ENCODE data around the gene UBE2F.
"Not testable (repeated sequence)": the region's sequence is repeated elsewhere in the genome, so short reads cannot be mapped to it uniquely, and the experiment has no call there.

UBE2F gene

DNA sequence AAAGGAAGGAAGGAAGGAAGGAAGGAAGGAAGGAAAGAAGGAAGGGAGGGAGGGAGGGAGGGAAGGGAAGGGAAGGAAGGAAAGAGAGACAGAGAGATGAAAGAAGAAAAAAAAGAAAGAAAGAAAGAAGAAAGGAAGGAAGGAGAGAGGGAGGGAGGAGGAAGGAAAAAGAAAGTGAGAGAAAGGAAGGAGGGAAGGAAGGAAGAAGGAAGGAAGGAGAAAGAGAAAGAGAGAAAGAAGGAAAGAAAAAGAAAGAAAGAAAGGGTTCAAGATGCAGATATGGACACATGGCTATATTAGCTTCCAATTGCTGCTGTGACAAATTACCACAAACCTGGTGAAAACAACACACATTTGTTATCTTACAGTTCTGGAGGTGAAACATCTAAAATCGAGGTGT is 20.4 kb upstream of the UBE2F start:
- DNase-seq = no peak

DNA sequence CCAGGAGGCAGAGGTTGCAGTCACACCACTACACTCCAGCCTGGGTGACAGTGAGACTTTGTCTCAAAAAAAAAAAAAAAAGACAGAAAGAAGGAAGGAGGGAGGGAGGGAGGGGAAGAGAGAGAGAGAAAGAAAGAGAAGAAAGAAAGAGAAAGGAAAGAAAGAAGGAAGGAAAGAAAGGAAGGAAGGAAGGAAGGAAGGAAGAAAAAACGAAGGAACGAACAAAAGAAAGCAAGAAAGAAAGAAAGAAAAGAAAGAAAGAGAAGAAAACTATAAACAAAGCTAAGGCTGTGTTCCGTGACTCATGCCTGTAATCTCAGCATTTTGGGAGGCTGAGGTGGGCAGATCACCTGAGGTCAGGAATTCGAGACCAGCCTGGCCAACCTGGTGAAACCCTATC is 15.5 kb upstream of the UBE2F start:
- DNase-seq = not testable (repeated sequence)

DNA sequence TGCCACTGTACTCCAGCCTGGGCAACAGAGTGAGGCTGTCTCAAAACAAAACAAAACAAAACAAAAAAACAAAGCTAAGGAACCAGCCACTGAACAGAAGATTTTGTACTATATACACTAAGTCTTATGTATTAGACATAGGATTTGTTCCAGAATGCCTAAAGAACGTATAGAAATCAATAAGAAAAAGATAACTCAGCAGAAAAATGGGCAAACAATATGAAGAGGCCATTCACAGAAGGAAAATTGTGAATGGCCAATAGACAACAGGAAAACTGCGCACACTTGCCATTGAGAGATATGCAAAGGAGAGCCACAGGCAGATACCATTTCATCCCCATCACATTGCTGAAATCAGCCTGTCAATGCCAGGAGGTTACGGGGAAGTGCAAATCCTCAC is 14.9 kb upstream of the UBE2F start:
- DNase-seq = no peak

DNA sequence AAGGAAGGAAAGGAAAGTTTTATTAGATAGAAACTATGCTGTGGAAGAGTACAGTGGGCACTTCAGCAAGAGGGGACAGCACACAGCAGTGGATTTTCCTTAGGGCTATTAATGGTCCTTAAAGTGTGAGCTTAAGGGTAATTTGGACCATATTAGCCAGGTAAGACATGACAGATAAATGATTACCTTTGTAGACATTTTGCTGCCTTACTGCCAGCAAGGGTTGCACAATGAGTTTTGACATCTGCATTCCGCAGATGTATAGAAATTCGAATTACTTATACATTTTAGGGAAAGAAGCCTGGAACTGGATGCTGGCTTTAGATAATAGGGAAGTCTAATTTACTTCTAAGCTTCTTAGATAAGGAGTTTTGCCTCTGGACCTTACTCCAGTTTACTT is 14.0 kb upstream of the UBE2F start:
- DNase-seq = no peak

DNA sequence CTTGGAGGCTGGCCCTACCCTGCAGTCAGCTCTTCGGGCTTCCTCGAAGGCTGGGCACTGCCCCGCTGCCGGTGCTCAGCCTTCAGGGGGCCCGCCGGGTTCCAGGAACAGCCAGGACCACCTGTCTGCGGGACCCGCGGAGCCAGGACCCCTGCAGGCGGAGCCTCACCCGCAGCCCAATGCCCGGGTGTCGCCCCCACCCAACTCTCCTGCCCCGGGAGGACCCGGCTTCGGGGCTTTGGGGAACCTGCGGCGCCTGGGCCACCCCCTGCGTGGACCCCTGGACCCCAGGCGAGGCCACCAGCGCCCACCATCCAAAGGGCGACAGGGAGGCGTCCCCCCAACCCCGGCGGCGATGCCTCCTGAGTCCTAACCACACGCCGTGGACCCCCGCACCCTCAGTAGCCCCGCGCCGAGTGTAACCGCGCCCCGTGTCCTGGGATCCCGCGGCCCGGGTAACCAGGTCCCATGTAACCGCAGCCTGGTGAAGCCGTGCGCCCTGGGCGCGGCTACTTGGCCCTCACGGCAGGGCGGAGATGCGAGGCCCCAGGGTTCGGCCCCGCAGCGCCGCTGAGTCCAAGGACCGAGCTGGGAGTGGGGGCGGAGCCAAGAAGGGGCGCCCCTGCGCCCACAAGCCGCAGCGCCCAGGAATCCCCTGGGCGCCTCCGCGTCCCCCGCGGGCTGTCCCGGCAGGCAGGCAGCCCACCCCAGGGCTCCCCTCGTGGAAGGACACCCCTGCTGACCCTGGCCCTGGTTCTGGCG is 11.0 kb upstream of the UBE2F start:
- no peak for DNase-seq

DNA sequence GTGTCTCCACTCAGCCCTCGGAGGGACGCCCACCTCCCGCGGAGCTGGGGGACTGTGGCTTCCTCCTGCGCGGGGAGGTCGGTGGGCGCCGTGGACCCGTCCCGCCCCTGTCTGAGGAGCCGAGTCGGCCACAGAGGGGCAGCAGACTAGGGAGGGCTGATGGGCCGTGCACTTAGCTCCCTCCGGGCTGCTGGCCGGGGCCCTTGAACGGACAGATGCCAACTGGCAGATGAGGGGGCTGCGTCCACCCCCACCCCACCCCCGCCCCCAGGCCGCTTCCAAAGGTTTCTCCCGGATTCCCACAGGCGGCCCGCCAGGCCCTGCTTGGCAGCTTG is 10.4 kb upstream of the UBE2F start:
- DNase-seq = no peak

DNA sequence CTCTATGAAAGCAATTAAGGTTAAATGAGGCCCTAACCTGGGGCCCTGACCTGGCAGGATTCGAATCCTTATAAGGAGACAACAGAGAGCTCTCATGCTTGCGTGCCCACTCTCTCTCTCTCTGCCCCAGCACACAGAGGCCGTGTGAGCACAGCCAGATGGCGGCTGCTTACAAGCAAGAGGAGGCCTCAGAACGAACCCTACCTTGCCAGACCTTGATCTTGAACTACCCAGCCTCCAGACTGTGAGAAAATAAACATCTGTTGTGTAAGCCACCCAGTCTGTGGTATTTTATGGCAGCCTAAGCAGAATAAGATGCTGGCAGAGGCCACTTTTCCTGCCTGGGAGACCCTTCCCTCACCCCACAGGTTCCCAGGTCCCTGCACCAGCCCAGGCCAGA is 5.2 kb upstream of the UBE2F start:
- no peak for DNase-seq

DNA sequence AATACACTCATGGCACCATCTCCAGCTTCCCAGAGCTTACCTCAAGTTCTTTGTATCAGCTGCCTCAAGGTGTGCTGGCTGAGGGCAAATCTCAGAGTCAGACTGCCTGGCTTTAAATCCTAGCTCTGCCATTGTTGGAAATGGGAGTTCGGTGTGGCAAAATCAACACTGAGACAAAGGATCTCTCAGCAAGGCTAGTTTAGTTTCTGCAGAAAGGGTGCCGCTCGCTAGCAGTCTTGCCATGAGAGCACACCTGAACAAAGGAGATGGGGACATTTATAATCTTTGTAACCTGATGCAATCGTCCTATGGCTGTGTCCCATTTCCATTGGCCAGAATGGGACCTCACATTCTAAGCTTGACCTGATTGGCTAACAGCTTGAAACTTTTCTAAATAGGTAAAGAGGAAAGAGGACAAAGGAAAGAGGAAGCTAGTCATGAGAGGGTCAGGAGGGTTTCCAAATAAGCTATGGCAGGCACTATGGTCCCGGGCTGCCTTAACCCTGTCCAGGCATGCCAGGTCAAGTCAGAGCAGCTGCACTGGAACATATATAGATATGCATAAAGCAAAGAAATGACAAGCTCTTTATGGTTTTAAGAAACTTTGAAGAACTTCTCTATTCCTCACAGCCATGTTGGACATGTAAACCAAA is 4.3 kb upstream of the UBE2F start:
- no peak for DNase-seq

DNA sequence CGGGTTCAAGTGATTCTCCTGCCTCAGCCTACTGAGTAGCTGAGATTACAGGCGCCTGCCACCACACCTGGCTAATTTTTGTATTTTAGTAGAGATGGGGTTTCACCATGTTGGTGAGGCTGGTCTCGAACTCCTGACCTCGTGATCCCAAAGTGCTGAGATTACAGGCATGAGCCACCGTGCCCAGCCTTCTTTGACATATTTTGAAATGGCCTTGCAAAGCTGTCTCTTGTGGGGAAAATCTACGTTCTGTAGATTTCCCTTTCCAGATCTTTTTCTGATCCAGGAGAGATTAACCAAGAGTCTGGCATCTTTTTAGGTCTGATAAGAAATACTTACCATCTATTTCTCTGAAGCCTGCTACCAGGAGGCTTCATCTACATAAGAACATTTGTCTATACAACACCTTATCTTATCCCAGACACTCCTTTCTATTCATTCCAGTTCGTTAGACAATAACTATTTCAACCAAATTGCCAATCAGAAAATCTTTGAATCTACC is 3.3 kb upstream of the UBE2F start:
- not testable (repeated sequence) for DNase-seq

DNA sequence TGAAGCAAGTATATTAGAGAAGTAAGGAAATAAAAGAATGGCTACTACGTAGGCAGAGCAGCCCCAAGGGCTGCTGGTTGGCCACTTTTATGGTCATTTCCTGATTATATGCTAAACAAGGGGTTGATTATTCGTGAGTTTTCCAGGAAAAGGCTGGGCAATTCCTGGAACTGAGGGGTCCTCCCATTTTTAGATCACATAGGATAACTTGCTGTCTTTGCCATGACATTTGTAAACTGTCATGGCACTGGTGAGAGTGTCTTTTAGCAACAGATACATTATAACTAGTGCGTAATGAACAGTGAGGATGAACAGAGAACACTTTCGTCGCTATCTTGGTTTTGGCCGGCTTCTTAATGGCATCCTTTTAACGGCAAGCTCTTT is 2.6 kb upstream of the UBE2F start:
- no peak for DNase-seq

DNA sequence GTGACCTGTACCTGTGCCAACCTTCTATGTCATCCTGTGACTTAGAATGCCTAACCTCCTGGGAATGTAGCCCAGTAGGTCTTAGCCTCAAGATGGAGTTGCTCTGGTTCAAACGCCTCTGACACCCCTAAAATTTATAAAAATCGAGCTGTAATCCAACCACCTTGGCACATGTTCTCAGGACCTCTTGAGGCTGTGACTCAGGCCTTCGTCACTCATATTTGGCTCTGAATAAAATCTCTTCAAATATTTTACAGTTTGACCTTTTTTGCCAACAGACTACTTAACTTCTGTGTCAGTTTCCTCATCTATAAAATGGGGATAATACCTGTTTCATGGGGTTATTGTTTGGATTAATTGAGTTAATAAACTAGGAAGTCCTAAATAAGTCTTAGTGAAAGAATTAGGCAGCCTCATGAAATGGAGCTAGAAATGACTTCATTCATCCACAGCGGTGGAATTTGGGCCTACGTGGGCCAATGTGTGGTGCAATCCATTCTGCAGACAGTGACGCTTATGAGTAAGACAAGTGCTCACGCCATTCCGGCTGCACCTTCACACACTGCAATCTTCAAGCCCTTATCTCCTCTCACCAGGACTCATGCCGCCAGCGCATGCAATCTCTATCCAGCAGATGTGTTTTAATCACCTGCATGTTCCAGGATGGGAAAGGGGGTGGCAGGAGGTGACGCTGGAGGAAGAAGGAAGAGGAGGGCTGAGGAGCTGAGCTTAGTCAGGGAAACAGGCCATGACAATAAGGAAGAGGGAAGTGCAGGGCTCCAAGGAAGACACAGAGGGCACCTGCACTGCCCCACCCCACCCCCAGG is 2.0 kb upstream of the UBE2F start:
- no peak for DNase-seq

DNA sequence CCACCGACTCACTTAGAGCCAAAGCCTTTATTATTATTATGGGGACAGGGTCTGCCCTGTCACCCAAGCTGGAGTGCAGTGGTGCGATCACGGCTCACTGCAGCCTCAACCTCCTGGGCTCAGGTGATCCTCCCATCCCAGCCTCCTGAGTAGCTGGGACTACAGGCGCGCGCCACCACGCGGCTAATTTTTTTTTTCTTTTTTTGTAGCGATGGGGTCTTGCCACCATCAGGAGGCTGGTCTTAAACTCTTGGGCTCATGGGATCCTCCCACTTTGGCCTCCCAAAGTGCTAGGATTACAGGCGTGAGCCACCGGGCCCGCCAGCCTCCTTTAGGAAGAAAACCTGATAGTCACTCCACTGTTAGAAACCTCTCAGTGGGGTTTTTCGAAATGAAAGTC is 970 bp upstream of the UBE2F start:
- not testable (repeated sequence) for DNase-seq

DNA sequence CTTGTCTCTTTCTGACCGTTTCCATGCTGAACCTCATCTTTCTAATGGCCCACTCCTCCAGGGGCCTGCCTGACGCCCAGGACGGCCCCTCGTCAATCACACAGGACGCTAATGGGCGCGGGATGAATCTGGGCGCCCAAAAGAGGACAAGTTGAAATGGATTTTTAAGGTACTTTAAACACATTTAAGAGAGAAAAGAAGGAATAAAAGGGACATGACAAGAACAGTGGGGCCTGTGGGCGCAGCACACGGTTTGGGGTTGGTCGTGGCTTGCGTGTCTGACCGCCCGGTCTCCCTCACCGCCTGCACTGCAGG is 607 bp upstream of the UBE2F start:
- no peak for DNase-seq

DNA sequence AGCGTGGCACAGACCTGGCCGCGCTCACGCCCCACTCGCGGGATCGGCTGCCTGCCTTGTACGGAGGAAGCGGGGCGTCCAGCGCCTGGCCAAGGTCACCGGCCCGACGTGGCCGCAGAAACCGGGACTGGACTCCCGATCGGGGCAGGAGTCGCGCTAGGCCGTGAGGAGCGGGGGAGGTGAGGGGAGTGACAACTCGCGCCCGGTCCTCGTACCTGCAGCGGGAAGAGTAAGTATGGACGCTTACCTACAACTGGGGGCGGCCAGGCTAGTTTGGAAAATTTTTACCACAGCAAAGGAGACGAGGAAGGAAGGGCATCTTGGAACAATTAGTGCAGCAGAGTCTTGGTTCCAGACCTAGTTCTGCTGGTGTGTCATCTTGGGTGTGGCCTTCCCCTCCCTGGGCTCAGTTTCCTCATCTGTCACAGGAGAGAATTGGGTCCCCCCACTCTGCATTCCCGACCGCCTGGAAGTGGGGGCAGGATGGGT is 693 bp downstream of the UBE2F start:
- DNase-seq = no peak

DNA sequence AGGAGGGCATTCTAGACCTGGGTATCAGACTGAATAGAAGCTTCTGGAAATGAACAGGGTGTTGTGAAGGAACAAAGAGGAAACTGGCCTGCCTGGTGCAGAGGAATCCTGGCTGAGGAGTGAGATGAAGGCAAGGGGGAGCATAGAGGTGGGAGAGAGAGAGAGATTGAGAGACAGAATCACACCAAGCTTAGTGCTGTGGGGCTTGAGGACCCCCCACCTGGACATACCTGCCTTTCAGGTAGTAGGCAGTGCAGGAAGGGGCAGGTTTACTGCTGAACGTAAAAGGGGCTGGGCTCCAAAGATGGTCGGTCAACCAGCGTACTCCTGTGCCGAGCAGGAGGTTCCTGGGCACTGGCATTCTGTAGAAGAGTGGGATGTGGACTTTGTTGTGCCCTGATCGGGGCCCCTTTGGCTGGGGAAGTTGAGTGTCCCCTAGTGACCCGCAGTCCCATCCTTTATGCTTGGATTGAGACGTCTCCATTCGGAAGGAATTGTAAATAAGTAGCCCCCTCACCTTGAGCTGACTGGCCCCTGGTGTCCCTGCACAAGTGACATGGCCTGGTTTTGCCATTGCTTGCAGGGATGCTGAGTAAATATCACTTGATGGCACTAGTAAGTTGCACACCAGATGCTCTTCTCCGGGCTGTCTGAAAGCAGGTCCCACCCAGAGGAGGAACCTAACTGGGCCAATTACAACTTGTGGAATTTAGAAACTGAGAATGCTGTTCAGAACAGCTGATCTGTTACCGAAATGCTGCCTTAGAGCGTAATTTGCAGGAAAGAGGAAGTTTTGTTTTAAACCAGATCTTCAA is 1.4 kb downstream of the UBE2F start:
- peak; percentile 65 to 70 for DNase-seq

DNA sequence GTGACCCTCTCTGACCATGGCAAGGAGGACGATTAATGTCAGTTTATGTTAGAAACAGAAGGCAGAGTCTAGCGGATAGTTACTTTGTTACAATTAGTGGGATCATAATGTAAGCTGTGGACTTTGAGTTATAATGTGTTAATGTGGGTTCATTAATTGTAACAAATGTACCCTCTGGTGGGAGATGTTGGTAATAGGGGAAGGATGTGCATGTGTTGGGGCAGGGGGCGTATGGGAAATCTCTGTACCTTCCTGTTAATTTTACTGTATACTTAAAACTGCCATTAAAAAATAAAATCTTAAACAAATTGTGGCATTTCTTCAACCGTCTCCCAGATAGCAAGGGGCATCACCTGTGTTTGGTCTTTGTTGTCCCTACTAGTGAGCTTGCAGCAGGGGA is 4.8 kb downstream of the UBE2F start:
- no peak for DNase-seq

DNA sequence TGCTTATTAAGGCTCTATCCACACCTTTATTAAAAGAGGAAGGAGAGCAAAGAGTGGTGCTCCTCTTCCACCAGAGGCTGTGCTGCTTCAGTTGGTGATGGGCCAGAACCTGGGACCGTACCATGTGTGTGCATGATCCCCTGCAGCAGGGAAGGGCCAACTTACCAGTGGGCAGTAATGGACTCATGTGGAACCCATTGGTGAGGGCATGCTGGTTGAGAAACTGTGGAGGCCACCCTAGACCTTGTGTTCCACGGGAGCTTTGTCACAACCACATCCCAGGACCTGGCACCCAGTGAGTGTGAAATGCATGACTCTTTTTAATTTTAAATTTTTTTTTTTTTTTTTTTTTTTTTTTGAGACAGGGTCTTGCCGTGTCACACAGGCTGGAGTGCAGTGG is 5.4 kb downstream of the UBE2F start:
- no peak for DNase-seq

DNA sequence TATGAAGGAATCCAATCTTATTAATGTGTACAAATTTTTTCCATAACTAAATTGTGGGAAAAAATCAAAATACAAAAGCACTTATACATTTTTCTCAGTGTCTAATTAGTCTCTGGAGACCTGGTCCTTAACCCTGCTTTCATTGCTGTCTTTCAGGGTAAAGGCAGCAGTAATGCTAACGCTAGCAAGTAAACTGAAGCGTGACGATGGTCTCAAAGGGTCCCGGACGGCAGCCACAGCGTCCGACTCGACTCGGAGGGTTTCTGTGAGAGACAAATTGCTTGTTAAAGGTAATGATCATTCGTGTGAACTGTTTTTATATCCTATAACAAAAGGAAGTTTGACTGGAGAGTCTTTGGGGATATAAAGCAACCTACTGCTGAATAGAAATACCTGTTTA is 6.1 kb downstream of the UBE2F start:
- DNase-seq = no peak

DNA sequence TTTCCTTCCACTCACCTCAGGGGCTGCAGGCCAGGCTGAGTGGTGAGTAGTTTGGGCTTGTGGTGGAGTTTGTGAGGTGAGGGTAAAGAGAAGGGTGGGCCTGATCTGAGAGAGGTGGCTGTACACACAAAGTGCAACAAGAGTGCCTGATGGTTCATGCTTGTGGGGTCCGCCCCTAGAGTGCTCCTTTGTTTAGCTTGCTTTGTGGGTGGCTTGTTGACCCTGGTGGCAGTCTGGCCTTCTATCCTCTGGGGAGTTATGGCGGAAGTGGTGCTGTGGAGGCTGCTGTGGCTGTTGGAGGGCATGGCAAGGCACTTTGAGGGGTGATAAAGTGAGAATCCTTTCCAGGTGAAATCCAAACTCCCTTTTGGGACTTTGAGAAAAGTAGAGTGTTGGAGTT is 10.6 kb downstream of the UBE2F start:
- no peak for DNase-seq

DNA sequence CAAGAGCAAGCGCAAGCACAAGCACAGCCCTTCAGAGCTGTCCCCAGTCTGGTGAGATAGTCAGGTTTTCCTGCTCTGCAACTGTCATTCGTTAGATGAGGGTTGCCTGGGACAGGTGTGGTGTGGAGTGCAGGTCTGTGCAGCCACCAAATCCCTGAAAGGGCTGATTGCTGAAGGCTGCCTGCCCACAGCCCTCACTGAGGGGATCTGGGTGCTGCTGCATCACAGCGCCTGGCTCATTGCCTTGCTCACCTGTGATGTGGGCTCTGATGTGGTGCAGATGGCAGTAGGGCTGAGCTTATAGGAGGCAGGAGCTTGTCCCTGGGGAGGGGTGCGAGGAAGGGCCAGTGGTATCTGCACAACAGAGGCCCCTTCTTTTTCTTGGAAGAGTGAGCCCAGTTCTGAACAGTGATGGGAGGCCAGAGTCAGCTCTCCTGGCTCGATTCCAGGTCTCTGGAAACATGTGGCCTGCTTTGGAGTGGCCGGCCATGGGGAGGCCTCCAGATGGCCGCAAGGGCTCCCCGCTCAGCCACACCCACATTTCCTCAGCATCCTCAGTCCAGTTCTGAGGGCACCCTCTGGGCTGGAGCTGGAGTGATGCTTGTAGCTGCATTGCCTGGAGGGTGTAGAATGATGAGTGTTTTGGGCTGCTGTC is 11.4 kb downstream of the UBE2F start:
- DNase-seq = no peak

DNA sequence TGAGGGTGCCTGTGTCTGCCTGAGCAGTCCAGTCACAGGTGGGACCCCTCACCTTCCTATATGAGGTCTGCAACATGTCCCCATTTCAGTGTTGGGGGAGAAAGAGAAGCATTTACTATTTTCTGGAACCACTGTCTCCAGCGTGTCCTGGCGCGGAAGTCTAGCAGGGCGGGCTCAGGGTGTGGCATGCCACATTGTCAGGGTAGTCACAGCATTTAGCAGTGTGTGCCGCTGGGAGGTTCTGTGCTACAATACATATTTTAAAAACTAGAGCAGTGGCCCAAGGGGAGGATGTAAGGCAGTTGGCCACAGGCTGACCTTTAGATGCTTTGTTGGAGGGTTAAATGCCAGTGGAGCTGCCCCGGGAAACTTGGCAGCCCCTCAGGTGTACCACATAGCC is 12.5 kb downstream of the UBE2F start:
- DNase-seq = no peak

DNA sequence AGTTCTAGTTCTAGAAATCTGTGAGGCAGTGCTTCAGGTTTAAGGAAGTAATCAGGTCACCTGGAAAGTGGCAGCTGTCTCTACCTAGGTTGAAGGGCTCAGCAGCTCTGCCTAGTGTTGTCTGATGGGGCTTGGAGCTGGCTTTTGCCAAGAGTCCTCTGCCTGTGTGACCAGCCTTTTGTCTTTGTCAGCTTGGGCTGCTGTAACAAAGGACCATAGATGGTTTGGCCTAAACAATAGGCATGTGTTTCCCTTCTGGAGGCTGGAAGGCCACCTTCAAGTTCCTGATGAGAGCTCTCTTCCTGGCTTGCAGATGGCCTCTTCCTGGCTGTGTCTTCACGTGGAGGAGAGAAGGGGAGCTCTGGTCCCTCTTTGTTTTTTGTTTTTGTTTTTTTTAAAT is 13.3 kb downstream of the UBE2F start:
- no peak for DNase-seq

DNA sequence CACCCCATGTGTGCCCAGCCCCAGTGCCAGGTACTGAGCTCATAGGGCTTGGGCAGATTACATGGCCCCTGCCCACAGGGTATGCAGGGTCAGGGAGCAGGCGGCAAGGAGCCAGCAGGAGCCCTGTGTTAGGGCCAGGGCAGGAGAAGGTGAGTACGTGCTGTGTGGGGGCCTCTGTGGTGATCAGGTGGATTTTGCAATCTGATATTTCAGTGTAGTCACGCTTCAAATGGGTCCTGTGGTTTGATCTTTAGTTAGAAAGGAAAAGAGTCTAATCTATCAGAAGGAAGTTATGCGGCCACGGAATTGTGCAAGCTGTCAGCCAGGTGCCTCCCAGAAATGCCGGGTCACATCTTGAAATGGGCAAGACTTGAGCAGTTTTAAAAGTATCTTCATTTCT is 13.9 kb downstream of the UBE2F start:
- DNase-seq = no peak
